Large intestine (tissue), 3 donors: Measurements from ENCODE around the gene TERT. TPM values are rescaled to one million over a fixed set of nuclear protein-coding genes. Genes with fewer than 3 reads are reported as not detected.

Source experiments
- DNase-seq, 2 donors: peaks; one replicate each; pipeline versions ENCODE4 v3.0.0 to v3.0.0-alpha.2; 2013
- H3K27ac ChIP-seq: one replicate; pipeline ENCODE4 v1.5.1; 2013; ENCODE audit warnings: low read length
- H3K27me3 ChIP-seq: 2 replicates; pipeline ENCODE4 v1.6.1; 2013; ENCODE audit warnings: low read length; ENCODE audit not compliant: control insufficient read depth, insufficient read depth
- H3K36me3 ChIP-seq: 2 replicates; pipeline ENCODE4 v1.6.1; 2013; ENCODE audit warnings: low read length; ENCODE audit not compliant: control insufficient read depth, insufficient read depth
- H3K4me1 ChIP-seq: one replicate; pipeline ENCODE4 v1.6.1; 2013; ENCODE audit warnings: low read length; ENCODE audit not compliant: control insufficient read depth, insufficient read depth
- H3K4me3 ChIP-seq: one replicate; pipeline ENCODE4 v1.5.1; 2013; ENCODE audit warnings: low read length
- H3K9me3 ChIP-seq: one replicate; pipeline ENCODE4 v1.6.1; 2013; ENCODE audit warnings: mild to moderate bottlenecking, low read depth, low read length, moderate library complexity; ENCODE audit not compliant: control insufficient read depth
- WGBS: methylation state at CpG from one replicate; pipeline ENCODE4 v1.1.5; 2013; ENCODE audit warnings: low lambda C conversion rate; ENCODE audit not compliant: insufficient coverage; 5-methylcytosine and 5-hydroxymethylcytosine counted together
- polyA plus RNA-seq: library from polyadenylated mRNA; unstranded; fragments of 120-200 nt; gene quantifications from one replicate; pipeline ENCODE4 v1.2.1, GENCODE V29; 2013

TERT gene
- polyA plus RNA-seq, 1 donor = 4.0 TPM

DNA sequence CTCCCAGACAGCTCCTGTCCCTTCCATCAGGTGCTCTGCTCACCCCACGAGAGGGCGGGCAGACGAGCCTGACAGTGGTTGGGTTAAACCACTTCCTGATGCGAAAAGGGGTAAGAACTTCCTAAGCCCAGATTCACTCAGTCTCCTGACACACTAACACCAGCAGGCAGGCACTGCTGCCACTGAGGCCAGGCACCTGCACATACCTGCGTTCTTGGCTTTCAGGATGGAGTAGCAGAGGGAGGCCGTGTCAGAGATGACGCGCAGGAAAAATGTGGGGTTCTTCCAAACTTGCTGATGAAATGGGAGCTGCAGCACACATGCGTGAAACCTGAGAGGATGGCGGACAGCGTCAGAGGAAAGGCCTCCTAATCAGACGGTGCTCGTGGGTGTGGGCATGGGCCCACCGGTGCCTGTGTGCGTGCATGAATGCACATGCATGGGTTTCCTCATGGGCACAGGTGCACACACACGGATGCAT lies 39.7 kb downstream of the TERT start:
- no peak overlapping the region for H3K4me3 ChIP-seq
- WGBS = no CpG with 5 or more reads among the region's 16 CpGs
- peaks cover 6% of the 10 kb centered on the region for H3K9me3 ChIP-seq
- H3K27me3 ChIP-seq = no peaks in the 10 kb centered on the region
- no peak overlapping the region for H3K27ac ChIP-seq
- no peaks in the 10 kb centered on the region for H3K36me3 ChIP-seq
- peaks cover 21% of the 10 kb centered on the region for H3K4me1 ChIP-seq
- no peak for DNase-seq

DNA sequence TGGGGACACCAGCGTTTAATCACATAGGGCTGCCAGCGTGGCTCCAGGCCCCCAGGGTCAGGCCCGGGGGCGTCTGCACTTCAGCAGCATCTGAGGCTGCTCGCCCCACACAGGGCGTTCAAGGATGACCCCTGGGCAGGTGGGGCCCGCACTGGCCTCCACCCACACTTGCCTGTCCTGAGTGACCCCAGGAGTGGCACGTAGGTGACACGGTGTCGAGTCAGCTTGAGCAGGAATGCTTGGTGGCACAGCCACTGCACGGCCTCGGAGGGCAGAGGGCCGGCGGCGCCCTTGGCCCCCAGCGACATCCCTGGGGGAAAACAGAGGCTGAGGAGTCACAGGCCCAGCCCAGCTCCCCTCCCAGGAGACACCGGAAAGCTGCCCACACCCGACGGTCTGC lies 40.7 kb downstream of the TERT start:
- H3K9me3 ChIP-seq = peaks cover 6% of the 10 kb centered on the region
- H3K4me3 ChIP-seq = no peak overlapping the region
- no peak overlapping the region for H3K27ac ChIP-seq
- peaks cover 25% of the 10 kb centered on the region for H3K4me1 ChIP-seq
- WGBS = no CpG with 5 or more reads among the region's 19 CpGs
- H3K36me3 ChIP-seq = no peaks in the 10 kb centered on the region
- no peak for DNase-seq
- no peaks in the 10 kb centered on the region for H3K27me3 ChIP-seq

DNA sequence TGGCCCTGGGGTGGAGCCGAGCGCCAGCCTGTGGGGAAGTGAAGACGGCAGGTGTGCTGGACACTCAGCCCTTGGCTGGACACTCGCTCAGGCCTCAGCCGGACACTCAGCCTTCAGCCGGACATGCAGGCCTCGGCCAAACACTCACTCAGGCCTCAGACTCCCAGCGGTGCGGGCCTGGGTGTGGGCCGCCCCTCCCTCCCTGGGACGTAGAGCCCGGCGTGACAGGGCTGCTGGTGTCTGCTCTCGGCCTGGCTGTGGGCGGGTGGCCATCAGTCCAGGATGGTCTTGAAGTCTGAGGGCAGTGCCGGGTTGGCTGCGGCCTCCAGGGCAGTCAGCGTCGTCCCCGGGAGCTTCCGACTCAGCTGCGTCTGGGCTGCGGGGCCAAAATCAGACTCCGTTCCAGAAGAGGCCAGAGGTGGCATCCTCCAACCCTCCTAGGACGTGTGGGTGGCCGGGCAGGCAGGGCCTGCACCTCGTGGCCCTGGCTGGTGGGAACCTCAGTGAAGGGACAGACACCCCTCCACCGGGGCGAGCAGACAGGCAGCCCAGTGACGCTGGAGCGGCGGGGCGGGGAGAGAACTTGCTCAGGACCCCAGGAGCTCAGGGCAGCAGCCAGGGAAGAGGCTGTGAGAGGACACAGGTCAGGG lies 41.3 kb downstream of the TERT start:
- peaks cover 6% of the 10 kb centered on the region for H3K9me3 ChIP-seq
- WGBS = no CpG with 5 or more reads among the region's 33 CpGs
- no peak for DNase-seq
- no peak overlapping the region for H3K27ac ChIP-seq
- H3K36me3 ChIP-seq = no peaks in the 10 kb centered on the region
- no peaks in the 10 kb centered on the region for H3K27me3 ChIP-seq
- peaks cover 25% of the 10 kb centered on the region for H3K4me1 ChIP-seq
- H3K4me3 ChIP-seq = no peak overlapping the region

DNA sequence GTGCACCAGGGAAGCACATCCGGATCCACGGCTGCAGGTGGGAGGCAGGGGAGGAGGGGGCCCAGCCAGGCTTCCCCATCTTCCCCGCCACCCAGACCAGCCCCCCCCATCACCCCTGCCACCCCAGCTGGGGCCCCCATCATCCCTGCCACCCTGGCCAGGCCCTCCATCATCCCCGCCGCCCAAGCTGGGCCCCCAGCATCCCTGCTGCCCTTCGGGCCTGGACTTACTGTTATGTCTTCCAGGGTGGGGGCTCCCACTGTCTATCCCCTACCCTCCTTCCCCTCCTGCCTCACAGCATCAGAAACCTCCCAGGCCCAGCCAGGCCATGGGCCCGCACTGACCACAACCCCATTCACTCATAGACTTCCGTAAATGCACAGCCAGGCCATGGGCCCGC lies 42.2 kb downstream of the TERT start:
- Histone ChIP-seq H3K4me3 (no peak overlapping the region), H3K27me3 (no peaks in the 10 kb centered on the region), H3K4me1 (peaks cover 25% of the 10 kb centered on the region), H3K36me3 (no peaks in the 10 kb centered on the region), H3K9me3 (peaks cover 6% of the 10 kb centered on the region), H3K27ac (peak overlapping the region; percentile 97)
- no CpG with 5 or more reads among the region's 9 CpGs for WGBS
- DNase-seq = no peak

DNA sequence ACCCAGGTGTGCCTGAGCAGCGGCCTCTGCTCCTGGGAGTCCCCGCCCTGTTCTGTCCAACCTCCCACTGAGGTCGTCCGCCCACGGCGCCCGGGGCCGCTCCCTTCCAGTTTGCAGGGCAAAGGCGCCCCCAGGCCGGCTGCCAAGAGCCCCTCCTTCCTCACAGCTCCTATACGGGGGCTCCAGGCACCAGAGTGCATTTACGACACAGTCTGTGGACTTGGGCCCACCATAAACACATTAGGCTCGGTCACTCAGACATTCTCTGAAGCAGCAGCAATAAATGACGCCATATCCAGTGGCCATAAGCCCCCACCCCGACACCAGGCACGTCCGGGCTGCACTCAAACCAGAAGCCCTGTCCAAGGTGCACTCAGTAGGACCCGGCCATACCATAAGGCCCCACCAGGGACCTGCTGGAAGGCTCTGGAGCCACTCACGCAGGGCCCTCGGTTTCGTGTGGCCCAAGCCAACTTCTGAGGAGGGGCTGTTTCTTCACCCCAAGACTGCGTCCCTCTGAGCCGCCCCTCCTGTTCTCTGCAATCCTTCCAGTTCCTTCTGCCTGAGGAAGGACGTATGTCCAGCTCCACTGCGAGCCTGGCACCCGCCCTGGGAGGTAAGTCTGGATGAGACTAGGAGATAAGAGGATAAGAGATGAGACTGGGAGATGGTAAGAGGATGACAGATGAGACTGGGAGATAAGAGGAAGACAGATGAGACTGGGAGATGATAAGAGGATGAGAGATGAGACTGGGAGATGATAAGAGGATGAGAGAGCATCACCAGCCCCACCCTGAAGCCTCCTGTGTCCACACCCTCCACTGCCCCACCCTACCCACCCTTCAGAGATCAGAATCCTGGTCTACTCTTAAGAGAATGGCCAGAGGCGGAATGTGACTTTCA lies 42.9 kb downstream of the TERT start:
- H3K27me3 ChIP-seq = peaks cover 4% of the 10 kb centered on the region
- H3K4me3 ChIP-seq = peak overlapping the region; percentile 13
- peaks cover 25% of the 10 kb centered on the region for H3K4me1 ChIP-seq
- no peaks in the 10 kb centered on the region for H3K36me3 ChIP-seq
- peak overlapping the region; percentile 97 for H3K27ac ChIP-seq
- H3K9me3 ChIP-seq = peaks cover 6% of the 10 kb centered on the region
- DNase-seq = peak; percentile 97 to 99
- no CpG with 5 or more reads among the region's 27 CpGs for WGBS

DNA sequence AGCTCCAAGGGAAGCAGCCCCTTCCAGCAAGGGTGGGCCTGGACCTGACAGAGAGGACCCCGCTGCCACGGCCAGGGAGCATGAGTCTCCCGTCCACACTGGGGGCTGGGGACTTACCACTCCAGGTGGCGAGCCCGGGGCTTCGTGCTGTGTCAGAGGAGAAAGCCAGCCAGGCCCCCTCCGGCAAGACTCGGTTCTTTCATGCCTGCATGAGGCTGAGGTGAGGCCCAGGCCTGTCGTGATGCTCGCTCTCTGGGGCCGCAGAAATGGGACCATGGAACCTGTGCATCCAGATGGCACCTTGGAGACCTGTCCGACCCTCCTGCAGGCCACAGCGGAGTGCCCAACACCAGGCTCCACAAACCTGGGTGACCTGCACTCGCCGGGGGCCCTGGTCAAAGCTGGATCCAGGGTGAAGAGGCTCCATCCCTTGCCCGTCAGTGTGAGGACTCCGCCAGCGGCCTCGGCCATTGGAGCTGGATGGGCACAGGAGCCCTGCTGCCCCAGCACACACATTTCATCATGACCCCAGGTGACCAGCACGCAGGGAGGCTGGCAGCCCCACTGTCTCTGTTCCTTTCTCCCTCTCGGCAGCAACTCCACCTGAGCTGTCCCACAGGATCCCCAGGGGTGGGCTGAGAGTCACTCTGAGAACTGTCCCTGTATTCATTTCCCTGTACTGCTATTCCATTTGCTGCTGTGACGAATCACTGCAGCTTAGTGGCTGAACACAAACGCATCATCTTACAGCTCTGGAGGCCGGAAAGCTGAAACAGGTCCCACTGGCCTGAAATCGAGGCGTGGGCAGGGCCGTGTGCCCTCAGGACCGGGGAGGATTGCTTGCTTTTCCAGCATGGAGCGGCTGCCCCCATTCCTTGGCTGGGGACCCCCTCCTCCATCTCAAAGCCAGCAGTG lies 45.2 kb downstream of the TERT start:
- no CpG with 5 or more reads among the region's 29 CpGs for WGBS
- H3K36me3 ChIP-seq = no peaks in the 10 kb centered on the region
- peaks cover 27% of the 10 kb centered on the region for H3K27me3 ChIP-seq
- no peak for DNase-seq
- H3K27ac ChIP-seq = no peak overlapping the region
- H3K4me1 ChIP-seq = peaks cover 25% of the 10 kb centered on the region
- peaks cover 10% of the 10 kb centered on the region for H3K9me3 ChIP-seq
- no peak overlapping the region for H3K4me3 ChIP-seq

DNA sequence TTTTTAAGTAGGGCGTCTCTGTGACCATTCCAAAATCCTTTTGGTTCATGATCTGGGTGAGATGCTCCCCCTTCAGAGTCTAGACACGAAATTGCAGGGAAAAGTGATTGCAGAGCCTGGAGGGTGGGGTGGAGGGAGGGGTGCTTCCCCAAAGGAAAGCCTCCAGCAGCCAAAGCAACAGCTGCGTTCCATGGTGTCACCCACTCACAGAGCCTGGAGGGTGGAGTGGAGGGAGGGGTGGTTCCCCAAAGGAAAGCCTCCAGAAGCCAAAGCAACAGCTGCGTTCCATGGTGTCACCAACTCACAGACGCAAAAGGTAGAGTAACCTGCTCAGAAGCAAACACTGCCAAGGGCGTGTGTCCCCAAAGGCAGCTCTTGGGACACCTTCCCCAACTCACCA lies 47.1 kb downstream of the TERT start:
- H3K27ac ChIP-seq = no peak overlapping the region
- DNase-seq = no peak
- H3K27me3 ChIP-seq = peaks cover 37% of the 10 kb centered on the region
- H3K4me3 ChIP-seq = no peak overlapping the region
- H3K4me1 ChIP-seq = peaks cover 21% of the 10 kb centered on the region
- no CpG with 5 or more reads among the region's 6 CpGs for WGBS
- no peaks in the 10 kb centered on the region for H3K36me3 ChIP-seq
- peaks cover 4% of the 10 kb centered on the region for H3K9me3 ChIP-seq

DNA sequence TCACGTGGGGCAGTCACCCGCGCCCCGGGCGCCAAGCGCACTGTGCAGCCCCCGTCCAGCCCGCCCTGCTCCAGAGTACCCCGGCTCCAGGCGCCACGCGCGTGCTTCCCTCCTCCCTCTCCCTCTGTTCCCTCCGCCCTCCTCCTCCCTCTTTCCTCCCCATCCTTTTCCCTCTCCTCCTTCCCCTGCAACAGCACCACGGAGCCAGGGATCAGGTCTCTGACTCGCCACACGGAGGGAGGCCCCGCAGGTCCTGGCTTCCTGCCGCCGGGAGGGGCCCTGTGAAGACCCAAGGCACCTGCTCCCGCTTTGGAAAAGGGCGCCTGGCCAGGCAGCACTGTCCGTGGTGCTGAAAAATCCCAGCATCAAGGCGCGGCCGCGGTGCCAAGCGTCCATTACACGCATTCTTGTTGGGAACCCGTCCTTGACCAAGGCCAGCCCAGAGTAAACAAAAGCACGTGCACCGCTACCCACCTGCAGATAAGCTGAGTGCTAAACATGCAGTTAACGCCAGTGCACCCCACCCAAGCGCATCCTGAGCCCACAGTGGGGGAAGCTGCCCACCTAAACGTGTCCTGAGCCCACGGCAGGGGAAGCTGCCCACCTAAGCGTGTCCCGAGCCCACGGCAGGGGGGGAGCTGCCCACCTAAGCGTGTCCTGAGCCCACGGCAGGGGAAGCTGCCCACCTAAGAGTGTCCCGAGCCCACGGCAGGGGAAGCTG lies 48.0 kb downstream of the TERT start:
- peaks cover 37% of the 10 kb centered on the region for H3K27me3 ChIP-seq
- WGBS = no CpG with 5 or more reads among the region's 43 CpGs
- H3K9me3 ChIP-seq = peaks cover 4% of the 10 kb centered on the region
- H3K27ac ChIP-seq = no peak overlapping the region
- H3K36me3 ChIP-seq = no peaks in the 10 kb centered on the region
- H3K4me1 ChIP-seq = peaks cover 17% of the 10 kb centered on the region
- no peak overlapping the region for H3K4me3 ChIP-seq
- peak; percentile 40 to 75 for DNase-seq

DNA sequence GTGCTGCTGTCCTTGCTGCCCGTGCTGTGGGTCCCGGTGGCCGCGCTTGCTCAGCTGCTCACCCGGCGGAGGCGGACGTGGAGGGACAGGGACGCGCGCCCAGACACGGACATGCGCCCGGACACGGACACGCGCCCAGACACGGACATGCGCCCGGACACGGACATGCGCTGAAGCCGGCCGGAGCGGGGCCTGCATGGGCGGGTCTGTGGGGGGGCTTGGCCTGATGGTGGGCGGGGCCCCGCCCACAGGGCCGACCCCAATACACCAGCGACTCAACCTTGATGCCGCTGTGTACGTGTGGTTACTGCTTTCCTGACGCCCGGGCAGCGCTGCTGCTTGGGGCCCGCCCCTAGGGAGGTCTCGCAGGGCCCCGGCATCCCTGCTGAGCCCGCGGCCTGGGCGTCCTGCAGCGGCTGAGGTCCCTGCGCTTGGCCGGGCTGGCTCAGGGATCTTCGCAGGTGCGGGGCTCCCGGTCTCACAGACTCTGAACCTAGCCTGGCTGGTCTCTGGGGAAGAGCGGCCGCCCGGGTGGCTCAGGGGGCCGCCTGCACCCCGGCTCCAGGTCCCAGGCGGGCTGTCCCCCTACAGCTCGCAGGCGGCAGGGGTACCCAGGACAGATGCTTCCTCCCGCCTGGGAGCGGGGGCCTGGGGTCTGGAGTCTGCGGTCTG lies 48.8 kb downstream of the TERT start:
- Histone ChIP-seq H3K36me3 (no peaks in the 10 kb centered on the region), H3K9me3 (peaks cover 4% of the 10 kb centered on the region), H3K4me3 (no peak overlapping the region), H3K27me3 (peaks cover 37% of the 10 kb centered on the region), H3K27ac (no peak overlapping the region), H3K4me1 (peaks cover 13% of the 10 kb centered on the region)
- DNase-seq = no peak
- WGBS = no CpG with 5 or more reads among the region's 58 CpGs
